ENCODE measurements around the gene COX18.

The COX18 gene

DNA sequence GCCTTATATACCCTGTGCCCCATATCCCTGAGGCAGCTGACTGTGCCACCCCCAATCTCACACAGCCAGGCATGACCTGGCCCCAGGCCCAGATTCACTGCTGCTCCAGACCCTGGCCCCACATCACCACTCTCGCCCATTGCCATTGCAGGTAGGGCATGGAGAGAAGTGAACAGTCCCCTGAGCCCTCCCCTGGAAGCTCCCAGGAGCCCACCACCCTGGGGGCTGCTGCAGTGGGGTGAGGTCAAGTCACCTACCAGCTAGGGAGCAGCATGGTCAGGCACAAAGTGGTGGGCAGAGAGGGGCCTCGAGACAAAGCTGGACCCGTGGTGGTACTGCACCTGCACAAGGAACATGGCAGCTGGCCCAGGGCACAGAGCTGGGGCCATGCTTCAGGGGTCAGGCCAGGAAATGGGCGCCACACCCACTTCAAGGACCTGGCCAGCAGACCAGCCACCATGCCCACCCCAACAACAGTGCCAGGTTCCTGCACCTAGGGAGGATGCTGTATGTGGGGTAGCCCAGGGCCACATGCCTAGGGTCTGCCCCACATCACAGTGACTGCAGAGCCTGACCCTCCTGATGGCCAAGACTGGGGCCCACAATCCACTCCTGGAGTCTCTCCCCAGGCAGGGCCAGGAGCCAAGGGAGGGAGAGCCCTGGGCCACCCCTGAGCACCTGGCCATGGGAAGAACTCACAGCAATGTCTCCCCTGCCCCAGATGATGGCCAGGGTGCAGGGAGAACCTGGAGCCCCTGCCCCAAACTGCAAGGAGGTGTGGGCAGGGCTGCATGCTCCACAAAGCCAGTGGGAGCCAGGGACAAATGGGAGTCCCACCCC is 58.5 kb downstream of the COX18 start:
- Histone ChIP-seq H3K4me3 (ENCODE audit: insufficient read depth, low read length, poor library complexity, severe bottlenecking) (no peak overlapping the region), H3K36me3 (ENCODE audit: low read length) (no peaks in the 10 kb centered on the region), H3F3A (ENCODE audit: insufficient read depth) (no peaks in the 10 kb centered on the region), H2AFZ (ENCODE audit: low read depth, low read length, severe bottlenecking) (no peak overlapping the region), H3K9ac (ENCODE audit: low read length) (no peak overlapping the region), H3K9me3 (ENCODE audit: insufficient read depth, low read length) (no peaks in the 10 kb centered on the region), H3K27me3 (ENCODE audit: low read length) (no peaks in the 10 kb centered on the region), H4K20me1 (ENCODE audit: low read depth, low read length) (no peaks in the 10 kb centered on the region), H3K4me2 (ENCODE audit: low read depth, low read length, poor library complexity, severe bottlenecking) (no peak overlapping the region), H3K79me2 (ENCODE audit: insufficient read depth, low read length) (no peaks in the 10 kb centered on the region), H3K9me2 (replicated peaks; ENCODE audit: insufficient read depth, low read length) (no peaks in the 10 kb centered on the region), H3K27ac (ENCODE audit: low read depth, low read length) (no peak overlapping the region)
- TF ChIP-seq EZH2phosphoT487 (conservative IDR thresholded peaks at IDR 0.05; ENCODE audit: low read length) = no peak
- TF ChIP-seq, protein P1, sequence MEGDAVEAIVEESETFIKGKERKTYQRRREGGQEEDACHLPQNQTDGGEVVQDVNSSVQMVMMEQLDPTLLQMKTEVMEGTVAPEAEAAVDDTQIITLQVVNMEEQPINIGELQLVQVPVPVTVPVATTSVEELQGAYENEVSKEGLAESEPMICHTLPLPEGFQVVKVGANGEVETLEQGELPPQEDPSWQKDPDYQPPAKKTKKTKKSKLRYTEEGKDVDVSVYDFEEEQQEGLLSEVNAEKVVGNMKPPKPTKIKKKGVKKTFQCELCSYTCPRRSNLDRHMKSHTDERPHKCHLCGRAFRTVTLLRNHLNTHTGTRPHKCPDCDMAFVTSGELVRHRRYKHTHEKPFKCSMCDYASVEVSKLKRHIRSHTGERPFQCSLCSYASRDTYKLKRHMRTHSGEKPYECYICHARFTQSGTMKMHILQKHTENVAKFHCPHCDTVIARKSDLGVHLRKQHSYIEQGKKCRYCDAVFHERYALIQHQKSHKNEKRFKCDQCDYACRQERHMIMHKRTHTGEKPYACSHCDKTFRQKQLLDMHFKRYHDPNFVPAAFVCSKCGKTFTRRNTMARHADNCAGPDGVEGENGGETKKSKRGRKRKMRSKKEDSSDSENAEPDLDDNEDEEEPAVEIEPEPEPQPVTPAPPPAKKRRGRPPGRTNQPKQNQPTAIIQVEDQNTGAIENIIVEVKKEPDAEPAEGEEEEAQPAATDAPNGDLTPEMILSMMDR (IDR thresholded peaks at IDR 0.05; ENCODE audit: insufficient read depth, low read length, poor library complexity, severe bottlenecking) = no peak

DNA sequence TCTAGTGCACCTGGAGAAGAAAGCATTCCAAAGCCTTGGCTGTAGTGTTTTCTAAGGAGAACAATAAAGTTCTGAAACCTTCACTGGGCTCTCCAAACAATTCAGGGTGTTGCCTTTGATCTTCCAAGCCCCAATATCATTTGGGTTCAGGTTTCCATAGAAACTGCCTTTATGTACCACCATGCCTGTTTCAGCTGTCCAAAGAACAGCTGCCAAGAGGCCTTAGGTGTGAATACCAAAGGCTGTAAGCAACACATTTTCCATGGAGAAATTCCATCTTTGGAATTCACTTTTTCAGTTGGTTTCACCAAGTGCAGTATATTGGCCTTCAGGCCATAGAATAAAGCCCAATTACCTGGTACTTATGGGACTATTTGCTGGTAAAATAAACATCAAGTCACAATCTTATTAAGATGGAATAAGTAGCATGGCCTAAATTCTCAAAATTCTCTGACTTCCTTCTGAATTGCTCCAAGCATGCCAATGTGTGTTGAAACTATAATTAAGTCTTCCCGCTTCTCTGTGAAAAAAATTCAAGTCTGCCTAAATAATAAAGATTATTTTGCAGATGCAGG is 61.9 kb downstream of the COX18 start:
- no peak overlapping the region for H2AFZ ChIP-seq (ENCODE audit: low read depth, low read length, severe bottlenecking)
- no peak overlapping the region for H3K27ac ChIP-seq (ENCODE audit: low read depth, low read length)
- no peaks in the 10 kb centered on the region for H4K20me1 ChIP-seq (ENCODE audit: low read depth, low read length)
- no peak for TF ChIP-seq EZH2phosphoT487 (conservative IDR thresholded peaks at IDR 0.05; ENCODE audit: low read length)
- TF ChIP-seq, protein P1 (IDR thresholded peaks at IDR 0.05; ENCODE audit: insufficient read depth, low read length, poor library complexity, severe bottlenecking) = no peak
- no peaks in the 10 kb centered on the region for H3K79me2 ChIP-seq (ENCODE audit: insufficient read depth, low read length)
- H3K27me3 ChIP-seq (ENCODE audit: low read length) = no peaks in the 10 kb centered on the region
- no peaks in the 10 kb centered on the region for H3K9me3 ChIP-seq (ENCODE audit: insufficient read depth, low read length)
- H3K4me3 ChIP-seq (ENCODE audit: insufficient read depth, low read length, poor library complexity, severe bottlenecking) = no peak overlapping the region
- no peaks in the 10 kb centered on the region for H3F3A ChIP-seq (ENCODE audit: insufficient read depth)
- no peaks in the 10 kb centered on the region for H3K36me3 ChIP-seq (ENCODE audit: low read length)
- H3K4me2 ChIP-seq (ENCODE audit: low read depth, low read length, poor library complexity, severe bottlenecking) = no peak overlapping the region
- H3K9me2 ChIP-seq (replicated peaks; ENCODE audit: insufficient read depth, low read length) = no peaks in the 10 kb centered on the region
- no peak overlapping the region for H3K9ac ChIP-seq (ENCODE audit: low read length)

DNA sequence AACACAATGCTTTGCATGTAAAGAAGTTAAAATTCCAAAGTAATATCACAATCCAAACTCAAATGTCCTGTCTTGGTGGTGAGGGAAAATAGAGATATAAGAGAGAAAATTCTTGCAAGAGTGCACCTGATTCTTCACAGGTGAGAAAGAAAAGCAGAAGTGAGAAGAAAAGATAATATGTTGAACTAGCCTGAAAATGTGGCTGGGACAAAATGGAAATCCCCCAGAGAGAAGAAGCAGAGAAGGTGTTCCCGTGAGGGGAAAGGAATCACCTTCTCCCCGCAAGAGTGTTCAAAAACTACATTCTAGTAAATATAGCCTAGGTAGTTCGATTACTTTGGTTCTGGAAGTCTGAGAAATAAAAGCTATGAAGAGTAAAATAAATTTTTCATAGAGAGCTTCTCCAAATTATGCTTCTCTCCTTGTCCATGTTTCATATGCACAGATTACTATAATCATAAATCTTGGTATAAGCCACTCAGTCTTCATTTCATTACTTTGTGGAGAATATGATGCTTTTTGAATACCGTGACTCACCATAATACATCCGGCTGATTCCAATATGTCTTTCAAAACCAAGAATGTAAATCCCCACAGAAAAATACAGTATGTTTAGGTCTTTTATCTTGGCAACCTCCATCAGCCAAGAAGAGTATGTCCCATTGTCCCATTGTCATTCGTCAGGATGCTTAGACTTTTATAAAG is 63.1 kb downstream of the COX18 start:
- Histone ChIP-seq H3K9ac (ENCODE audit: low read length) (no peak overlapping the region), H3K27ac (ENCODE audit: low read depth, low read length) (no peak overlapping the region), H3K9me2 (replicated peaks; ENCODE audit: insufficient read depth, low read length) (no peaks in the 10 kb centered on the region), H3K4me3 (ENCODE audit: insufficient read depth, low read length, poor library complexity, severe bottlenecking) (no peak overlapping the region), H3K9me3 (ENCODE audit: insufficient read depth, low read length) (no peaks in the 10 kb centered on the region), H3F3A (ENCODE audit: insufficient read depth) (no peaks in the 10 kb centered on the region), H4K20me1 (ENCODE audit: low read depth, low read length) (no peaks in the 10 kb centered on the region), H2AFZ (ENCODE audit: low read depth, low read length, severe bottlenecking) (no peak overlapping the region), H3K36me3 (ENCODE audit: low read length) (no peaks in the 10 kb centered on the region), H3K79me2 (ENCODE audit: insufficient read depth, low read length) (no peaks in the 10 kb centered on the region), H3K27me3 (ENCODE audit: low read length) (no peaks in the 10 kb centered on the region), H3K4me2 (ENCODE audit: low read depth, low read length, poor library complexity, severe bottlenecking) (no peak overlapping the region)
- no peak for TF ChIP-seq EZH2phosphoT487 (conservative IDR thresholded peaks at IDR 0.05; ENCODE audit: low read length)
- TF ChIP-seq, protein P1 (IDR thresholded peaks at IDR 0.05; ENCODE audit: insufficient read depth, low read length, poor library complexity, severe bottlenecking) = no peak
